Measurements from ENCODE around the gene WWOX.

Gene WWOX

DNA sequence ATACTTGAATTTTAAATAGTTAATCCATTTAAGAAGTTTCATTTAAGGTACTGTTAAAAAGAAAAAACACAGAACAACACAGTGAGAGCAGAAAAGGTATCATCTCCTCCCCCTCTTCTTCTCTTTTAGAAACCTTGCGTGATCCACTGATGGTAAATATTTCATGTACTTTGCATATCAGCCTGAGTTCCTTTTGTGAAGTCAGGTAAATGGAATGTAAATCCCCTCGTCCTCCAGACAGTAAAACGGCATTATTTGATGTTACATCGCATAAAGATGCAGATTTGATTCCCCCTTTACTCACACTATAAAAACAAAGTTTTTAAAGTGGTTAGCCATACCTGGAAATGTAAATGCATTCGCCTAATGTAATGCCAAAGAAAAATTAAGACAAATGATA lies 234.4 kb downstream of the WWOX start:
- no peak overlapping the region for H3K4me3 ChIP-seq (ENCODE audit: low read depth, low read length)
- DNase-seq (ENCODE audit: low read depth), result no peak
- TF ChIP-seq MYC (IDR thresholded peaks at IDR 0.05; ENCODE audit: low read depth, low read length), result no peak
- TF ChIP-seq, protein P1, sequence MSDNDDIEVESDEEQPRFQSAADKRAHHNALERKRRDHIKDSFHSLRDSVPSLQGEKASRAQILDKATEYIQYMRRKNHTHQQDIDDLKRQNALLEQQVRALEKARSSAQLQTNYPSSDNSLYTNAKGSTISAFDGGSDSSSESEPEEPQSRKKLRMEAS (IDR thresholded peaks at IDR 0.05; ENCODE audit: low read depth, low read length), result no peak
- TF ChIP-seq POLR2A (IDR thresholded peaks at IDR 0.05; ENCODE audit: extremely low read depth, insufficient read length), result no peak
- TF ChIP-seq, protein P2, sequence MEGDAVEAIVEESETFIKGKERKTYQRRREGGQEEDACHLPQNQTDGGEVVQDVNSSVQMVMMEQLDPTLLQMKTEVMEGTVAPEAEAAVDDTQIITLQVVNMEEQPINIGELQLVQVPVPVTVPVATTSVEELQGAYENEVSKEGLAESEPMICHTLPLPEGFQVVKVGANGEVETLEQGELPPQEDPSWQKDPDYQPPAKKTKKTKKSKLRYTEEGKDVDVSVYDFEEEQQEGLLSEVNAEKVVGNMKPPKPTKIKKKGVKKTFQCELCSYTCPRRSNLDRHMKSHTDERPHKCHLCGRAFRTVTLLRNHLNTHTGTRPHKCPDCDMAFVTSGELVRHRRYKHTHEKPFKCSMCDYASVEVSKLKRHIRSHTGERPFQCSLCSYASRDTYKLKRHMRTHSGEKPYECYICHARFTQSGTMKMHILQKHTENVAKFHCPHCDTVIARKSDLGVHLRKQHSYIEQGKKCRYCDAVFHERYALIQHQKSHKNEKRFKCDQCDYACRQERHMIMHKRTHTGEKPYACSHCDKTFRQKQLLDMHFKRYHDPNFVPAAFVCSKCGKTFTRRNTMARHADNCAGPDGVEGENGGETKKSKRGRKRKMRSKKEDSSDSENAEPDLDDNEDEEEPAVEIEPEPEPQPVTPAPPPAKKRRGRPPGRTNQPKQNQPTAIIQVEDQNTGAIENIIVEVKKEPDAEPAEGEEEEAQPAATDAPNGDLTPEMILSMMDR (IDR thresholded peaks at IDR 0.05; ENCODE audit: low read depth, low read length), result no peak

DNA sequence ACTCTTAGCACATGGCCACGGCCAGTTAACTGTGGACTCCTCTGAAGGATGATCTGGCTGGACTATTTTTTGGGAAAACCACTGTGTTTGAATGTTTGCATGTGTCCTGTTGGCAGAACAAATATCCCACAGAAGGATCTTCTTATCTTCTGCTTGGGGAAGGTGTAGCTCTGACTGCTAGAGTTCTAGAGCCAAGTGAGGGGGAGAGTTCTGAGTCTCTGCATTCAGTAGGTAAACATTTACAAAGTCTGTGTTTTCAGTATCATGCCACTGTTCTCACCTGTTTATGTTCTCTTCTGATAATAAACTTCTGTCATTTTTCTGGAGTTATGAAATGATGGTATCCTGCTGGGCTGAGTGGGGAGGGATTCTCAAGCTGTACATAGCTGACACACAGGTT lies 241.1 kb downstream of the WWOX start:
- no peak for DNase-seq (ENCODE audit: low read depth)
- no peak overlapping the region for H3K4me3 ChIP-seq (ENCODE audit: low read depth, low read length)
- TF ChIP-seq POLR2A (IDR thresholded peaks at IDR 0.05; ENCODE audit: extremely low read depth, insufficient read length), result no peak
- TF ChIP-seq, protein P1 (IDR thresholded peaks at IDR 0.05; ENCODE audit: low read depth, low read length), result no peak
- no peak for TF ChIP-seq MYC (IDR thresholded peaks at IDR 0.05; ENCODE audit: low read depth, low read length)
- TF ChIP-seq, protein P2 (IDR thresholded peaks at IDR 0.05; ENCODE audit: low read depth, low read length), result no peak

DNA sequence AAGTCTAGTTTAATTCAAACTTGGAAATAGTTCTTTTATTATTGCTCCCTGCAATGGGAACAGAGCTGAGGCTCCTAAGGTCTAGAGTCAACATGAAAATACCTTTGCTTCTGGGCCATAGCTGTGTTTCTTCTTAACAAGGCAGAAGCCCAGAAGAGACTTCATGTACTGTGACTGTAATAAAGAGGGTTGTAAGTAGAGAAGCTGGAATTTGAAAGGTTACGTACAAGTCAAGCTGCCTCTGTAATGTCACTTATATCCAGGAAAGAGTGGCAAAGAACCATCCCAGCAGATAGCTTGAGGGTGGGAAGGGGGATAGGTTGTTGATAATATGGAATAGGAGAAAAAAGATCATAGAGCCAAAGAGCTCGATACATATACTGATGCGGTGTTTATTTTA lies 248.6 kb downstream of the WWOX start:
- H3K4me3 ChIP-seq (ENCODE audit: low read depth, low read length), result no peak overlapping the region
- TF ChIP-seq, protein P1 (IDR thresholded peaks at IDR 0.05; ENCODE audit: low read depth, low read length), result no peak
- TF ChIP-seq POLR2A (IDR thresholded peaks at IDR 0.05; ENCODE audit: extremely low read depth, insufficient read length), result no peak
- TF ChIP-seq MYC (IDR thresholded peaks at IDR 0.05; ENCODE audit: low read depth, low read length), result no peak
- TF ChIP-seq, protein P2 (IDR thresholded peaks at IDR 0.05; ENCODE audit: low read depth, low read length), result no peak
- DNase-seq (ENCODE audit: low read depth), result no peak

DNA sequence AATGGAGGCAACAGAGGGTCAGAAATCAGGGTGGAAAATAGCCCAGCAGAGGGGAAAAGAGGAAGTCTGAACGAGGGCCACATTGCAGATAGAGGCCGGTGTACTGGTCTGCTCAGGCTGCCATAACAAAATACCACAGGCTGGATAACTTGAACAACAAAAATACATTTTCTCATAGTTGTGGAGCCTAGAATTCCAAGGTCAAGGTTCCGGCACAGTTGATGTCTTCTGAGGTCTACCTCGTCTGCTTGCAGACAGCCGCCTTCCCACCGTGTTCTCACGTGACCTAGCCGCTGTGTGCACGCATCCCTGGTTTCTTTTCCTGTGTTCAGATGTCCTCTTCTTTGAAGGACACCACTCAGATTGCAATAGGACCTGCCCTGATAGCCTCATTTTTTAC lies 249.4 kb downstream of the WWOX start:
- H3K4me3 ChIP-seq (ENCODE audit: low read depth, low read length), result no peak overlapping the region
- no peak for DNase-seq (ENCODE audit: low read depth)
- TF ChIP-seq, protein P2 (IDR thresholded peaks at IDR 0.05; ENCODE audit: low read depth, low read length), result no peak
- TF ChIP-seq POLR2A (IDR thresholded peaks at IDR 0.05; ENCODE audit: extremely low read depth, insufficient read length) (no peak), MYC (IDR thresholded peaks at IDR 0.05; ENCODE audit: low read depth, low read length) (no peak)
- TF ChIP-seq, protein P1 (IDR thresholded peaks at IDR 0.05; ENCODE audit: low read depth, low read length), result no peak

DNA sequence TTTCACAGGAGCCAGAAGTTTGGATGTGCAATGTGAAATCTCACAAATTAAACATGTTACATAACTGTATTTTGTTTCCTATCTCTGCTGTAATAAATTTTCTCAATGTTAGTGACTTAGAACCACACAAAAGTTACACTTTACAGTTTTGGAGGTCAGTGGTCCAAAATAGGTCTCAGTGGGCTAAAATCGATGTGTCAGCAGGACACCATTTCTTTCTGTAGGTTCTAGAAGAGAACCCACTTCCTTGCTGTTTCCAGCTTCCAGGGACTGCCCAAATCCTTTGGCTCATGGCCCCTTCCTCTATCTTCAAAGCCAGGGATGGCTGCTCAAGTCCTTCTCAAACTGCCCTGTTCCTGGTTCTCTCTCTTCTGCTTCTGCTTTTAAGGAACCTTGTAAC lies 252.7 kb downstream of the WWOX start:
- TF ChIP-seq POLR2A (IDR thresholded peaks at IDR 0.05; ENCODE audit: extremely low read depth, insufficient read length) (no peak), MYC (IDR thresholded peaks at IDR 0.05; ENCODE audit: low read depth, low read length) (no peak)
- TF ChIP-seq, protein P2 (IDR thresholded peaks at IDR 0.05; ENCODE audit: low read depth, low read length), result no peak
- TF ChIP-seq, protein P1 (IDR thresholded peaks at IDR 0.05; ENCODE audit: low read depth, low read length), result no peak
- no peak overlapping the region for H3K4me3 ChIP-seq (ENCODE audit: low read depth, low read length)
- no peak for DNase-seq (ENCODE audit: low read depth)

Data from NB4 (cell line).